AG04450 (cell line): ENCODE measurements around the gene KCNH5. TPM values are rescaled to one million over a fixed set of nuclear protein-coding genes. Genes with fewer than 3 reads are reported as not detected.

ENCODE experiments used
- CTCF ChIA-PET: fragments of 300-600, 350-600 bp; formaldehyde crosslinking; extraction: SDS; loops from one replicate; lab custom pipeline; 2022; ENCODE audit warnings: antibody characterized with exemption, inconsistent platforms; lab: Charles Lee
- POLR2A ChIA-PET: fragments of 350-600 bp; formaldehyde crosslinking; extraction: SDS; loops from one replicate; lab custom pipeline; 2021; ENCODE audit warnings: antibody characterized with exemption, inconsistent platforms; lab: Yijun Ruan, JAX
- DNase-seq: peaks from one replicate; pipeline ENCODE4 v3.0.0-alpha.2; 2011; ENCODE audit warnings: low read depth, low spot score
- H3K27ac ChIP-seq: one replicate; pipeline ENCODE4 v1.5.1; 2012; ENCODE audit warnings: low read depth, low read length, control low read depth
- H3K27me3 ChIP-seq: one replicate; pipeline ENCODE4 v1.6.0; 2012; ENCODE audit warnings: low read length; ENCODE audit not compliant: control insufficient read depth, insufficient read depth
- H3K4me3 ChIP-seq: 2 replicates; pipeline ENCODE4 v1.5.1; 2011; ENCODE audit warnings: mild to moderate bottlenecking, low read depth, low read length, control low read depth
- H3K9me3 ChIP-seq: 2 replicates; pipeline ENCODE4 v1.5.1; 2012; ENCODE audit warnings: low read length; ENCODE audit not compliant: control insufficient read depth, insufficient read depth
- CTCF ChIP-seq: IDR thresholded peaks from 2 replicates; pipeline ENCODE4 v1.5.1; 2011; ENCODE audit warnings: low read depth, low read length, control low read depth, inconsistent platforms
- polyA plus RNA-seq: library from polyadenylated mRNA; depleted of rRNA; stranded (reverse); fragments of >200 nt; gene quantifications from 2 replicates; pipeline ENCODE4 v1.2.3, GENCODE V29; 2011

KCNH5 gene
- polyA plus RNA-seq, 1 experiment, result 0.24 TPM

- Histone ChIP-seq H3K27me3 (no peaks in the 10 kb centered on the region), H3K4me3 (no peak overlapping the region), H3K9me3 (no peaks in the 10 kb centered on the region), H3K27ac (no peak overlapping the region)
- ChIA-PET POLR2A (no interaction called here), CTCF (no interaction called here)
- DNase-seq, result no peak
- no peak for TF ChIP-seq CTCF
These were observed 15.1 kb downstream of the KCNH5 start for GRCh38 chr14:63030113-63030512.

DNA sequence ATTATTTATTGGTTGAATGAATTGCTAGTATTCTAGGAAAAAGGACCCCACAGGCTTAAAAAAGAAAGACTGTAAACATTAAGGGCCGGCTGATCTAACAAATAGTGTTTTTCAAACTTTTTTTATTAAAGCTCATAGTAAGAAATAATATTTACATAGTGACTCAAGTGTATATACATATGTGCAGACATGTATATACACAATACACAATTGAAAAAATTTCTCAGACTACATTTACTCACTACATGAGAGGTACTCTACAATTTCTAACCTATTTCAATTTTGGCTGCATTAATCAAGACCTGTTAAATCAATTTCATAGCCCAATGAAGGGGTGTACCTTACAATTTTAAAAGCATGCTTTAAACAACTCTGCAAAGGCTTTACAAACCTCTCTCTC lies 17.5 kb downstream of the KCNH5 start:
- Histone ChIP-seq H3K27me3 (no peaks in the 10 kb centered on the region), H3K27ac (no peak overlapping the region), H3K9me3 (no peaks in the 10 kb centered on the region), H3K4me3 (no peak overlapping the region)
- TF ChIP-seq CTCF, result no peak
- no peak for DNase-seq
- CTCF ChIA-PET, result no interaction called here
- POLR2A ChIA-PET, result no interaction called here

- CTCF ChIA-PET, result no interaction called here
- no peak overlapping the region for H3K27ac ChIP-seq
- H3K27me3 ChIP-seq, result no peaks in the 10 kb centered on the region
- DNase-seq, result no peak
- no peaks in the 10 kb centered on the region for H3K9me3 ChIP-seq
- POLR2A ChIA-PET, result no interaction called here
- no peak overlapping the region for H3K4me3 ChIP-seq
- TF ChIP-seq CTCF, result no peak
These were observed 18.8 kb downstream of the KCNH5 start for GRCh38 chr14:63026491-63026890.

GRCh38 chr14:63014621-63015020 lies 30.6 kb downstream of the KCNH5 start:
- no peak for DNase-seq
- Histone ChIP-seq H3K9me3 (no peaks in the 10 kb centered on the region), H3K27ac (no peak overlapping the region), H3K4me3 (no peak overlapping the region), H3K27me3 (no peaks in the 10 kb centered on the region)
- ChIA-PET POLR2A (no interaction called here), CTCF (no interaction called here)
- TF ChIP-seq CTCF, result no peak

- ChIA-PET POLR2A (no interaction called here), CTCF (no interaction called here)
- H3K27me3 ChIP-seq, result no peaks in the 10 kb centered on the region
- H3K9me3 ChIP-seq, result no peaks in the 10 kb centered on the region
- no peak overlapping the region for H3K4me3 ChIP-seq
- no peak overlapping the region for H3K27ac ChIP-seq
- no peak for TF ChIP-seq CTCF
- DNase-seq, result no peak
These were observed 33.1 kb downstream of the KCNH5 start for GRCh38 chr14:63012171-63012570.
